Adrenal gland (tissue), 5 donors: ENCODE results near the gene PIK3R1.

Source experiments
- POLR2A ChIP-seq, 2 donors: fragments of 450-650 bp; IDR thresholded peaks; one replicate each; pipeline ENCODE4 v1.6.1; 2017; ENCODE audit warnings: antibody characterized with exemption in 2 of 2, mild to moderate bottlenecking in 2 of 2, moderate library complexity in 1 of 2
- TF ChIP-seq, protein P1 (sequence below), 6 experiments: fragments of 450-650 bp in 4 of 6; fragments of 200-600 bp in 2 of 6; sonication (generic) in 1 of 6; IDR thresholded peaks; 1 replicate in 5 of 6; 2 replicates in 1 of 6; pipeline versions ENCODE4 v1.5.1 to v1.8.0; 2016 to 2021; ENCODE audit warnings: antibody characterized with exemption in 6 of 6, mild to moderate bottlenecking in 2 of 6, moderate library complexity in 1 of 6
- donor health status: DM: no; HTN: no; CAD: no.

- TF ChIP-seq, protein P1, sequence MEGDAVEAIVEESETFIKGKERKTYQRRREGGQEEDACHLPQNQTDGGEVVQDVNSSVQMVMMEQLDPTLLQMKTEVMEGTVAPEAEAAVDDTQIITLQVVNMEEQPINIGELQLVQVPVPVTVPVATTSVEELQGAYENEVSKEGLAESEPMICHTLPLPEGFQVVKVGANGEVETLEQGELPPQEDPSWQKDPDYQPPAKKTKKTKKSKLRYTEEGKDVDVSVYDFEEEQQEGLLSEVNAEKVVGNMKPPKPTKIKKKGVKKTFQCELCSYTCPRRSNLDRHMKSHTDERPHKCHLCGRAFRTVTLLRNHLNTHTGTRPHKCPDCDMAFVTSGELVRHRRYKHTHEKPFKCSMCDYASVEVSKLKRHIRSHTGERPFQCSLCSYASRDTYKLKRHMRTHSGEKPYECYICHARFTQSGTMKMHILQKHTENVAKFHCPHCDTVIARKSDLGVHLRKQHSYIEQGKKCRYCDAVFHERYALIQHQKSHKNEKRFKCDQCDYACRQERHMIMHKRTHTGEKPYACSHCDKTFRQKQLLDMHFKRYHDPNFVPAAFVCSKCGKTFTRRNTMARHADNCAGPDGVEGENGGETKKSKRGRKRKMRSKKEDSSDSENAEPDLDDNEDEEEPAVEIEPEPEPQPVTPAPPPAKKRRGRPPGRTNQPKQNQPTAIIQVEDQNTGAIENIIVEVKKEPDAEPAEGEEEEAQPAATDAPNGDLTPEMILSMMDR (IDR thresholded peaks at IDR 0.05), result no peak
- no peak for TF ChIP-seq POLR2A (IDR thresholded peaks at IDR 0.05)
Observed at GRCh38 chr5:68176802-68177479, 38.6 kb upstream of the PIK3R1 start.
